Tibial artery (tissue), 4 donors: Measurements from ENCODE around the gene NPAS3.

Source experiments
- DNase-seq, 2 donors: peaks; one replicate each; pipeline ENCODE4 v3.0.0-alpha.2; 2019
- H3K27ac ChIP-seq, 2 donors: fragments of 200-600 bp; sonication (generic) in 1 of 2; 1 replicate in 1 of 2; 2 replicates in 1 of 2; pipeline ENCODE4 v1.5.1; 2018 to 2019; ENCODE audit warnings: mild to moderate bottlenecking in 1 of 2
- H3K27me3 ChIP-seq, 2 donors: fragments of 200-600 bp; sonication (generic) in 1 of 2; one replicate each; pipeline versions ENCODE4 v1.5.1 to v1.6.0; 2016 to 2019
- H3K36me3 ChIP-seq, 3 donors: fragments of 200-600 bp; sonication (generic) in 2 of 3; one replicate each; pipeline ENCODE4 v1.5.1; 2016 to 2019; ENCODE audit warnings: mild to moderate bottlenecking in 2 of 3
- H3K4me1 ChIP-seq, 4 donors: fragments of 200-600 bp; sonication (generic) in 2 of 4; 1 replicate in 3 of 4; 2 replicates in 1 of 4; pipeline ENCODE4 v1.5.1; 2016 to 2019
- H3K4me3 ChIP-seq, 2 donors: fragments of 200-600 bp; sonication (generic) in 1 of 2; 1 replicate in 1 of 2; 2 replicates in 1 of 2; pipeline ENCODE4 v1.5.1; 2018 to 2019; ENCODE audit warnings: mild to moderate bottlenecking in 2 of 2
- H3K9me3 ChIP-seq, 3 donors: fragments of 200-600 bp; sonication (generic) in 1 of 3; one replicate each; pipeline ENCODE4 v1.5.1; 2016 to 2019
- intact Hi-C: fragments of 100-400 bp; cut with DNase I; formaldehyde crosslinking; loops from one replicate; pipeline ENCODE4 v1.15.0; 2023; ENCODE audit warnings: low total_unique reads
- TF ChIP-seq, protein P1 (sequence below), 2 experiments: fragments of 200-600 bp in 1 of 2; fragments of 450-650 bp in 1 of 2; IDR thresholded peaks; one replicate each; pipeline ENCODE4 v1.5.1; 2017 to 2019; ENCODE audit warnings: antibody characterized with exemption in 2 of 2, mild to moderate bottlenecking in 1 of 2, moderate library complexity in 1 of 2

The NPAS3 gene

DNA sequence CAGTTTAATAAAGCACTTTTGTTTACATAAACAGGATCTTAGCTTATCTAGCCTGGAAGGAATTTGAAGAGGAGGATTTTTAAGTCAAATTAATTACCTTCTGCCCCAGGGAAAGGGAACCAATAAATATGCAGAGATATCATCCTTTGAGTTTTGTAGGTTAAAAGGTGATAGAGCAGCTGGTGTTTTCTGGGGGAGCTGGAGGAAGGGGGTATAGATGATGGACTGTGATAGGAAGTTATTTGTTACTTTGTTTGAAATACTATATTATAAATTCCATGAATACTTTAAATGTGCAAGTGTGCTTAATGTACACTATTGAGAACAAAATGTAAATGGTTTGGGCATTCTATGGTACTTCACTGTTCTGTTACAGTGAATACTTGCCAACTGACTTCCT lies 55.2 kb downstream of the NPAS3 start:
- Histone ChIP-seq H3K27ac (no peak overlapping the region), H3K27me3 (no peaks in the 10 kb centered on the region), H3K4me3 (no peak overlapping the region), H3K4me1 (no peaks in the 10 kb centered on the region), H3K36me3 (no peaks in the 10 kb centered on the region), H3K9me3 (no peaks in the 10 kb centered on the region)
- TF ChIP-seq, protein P1, sequence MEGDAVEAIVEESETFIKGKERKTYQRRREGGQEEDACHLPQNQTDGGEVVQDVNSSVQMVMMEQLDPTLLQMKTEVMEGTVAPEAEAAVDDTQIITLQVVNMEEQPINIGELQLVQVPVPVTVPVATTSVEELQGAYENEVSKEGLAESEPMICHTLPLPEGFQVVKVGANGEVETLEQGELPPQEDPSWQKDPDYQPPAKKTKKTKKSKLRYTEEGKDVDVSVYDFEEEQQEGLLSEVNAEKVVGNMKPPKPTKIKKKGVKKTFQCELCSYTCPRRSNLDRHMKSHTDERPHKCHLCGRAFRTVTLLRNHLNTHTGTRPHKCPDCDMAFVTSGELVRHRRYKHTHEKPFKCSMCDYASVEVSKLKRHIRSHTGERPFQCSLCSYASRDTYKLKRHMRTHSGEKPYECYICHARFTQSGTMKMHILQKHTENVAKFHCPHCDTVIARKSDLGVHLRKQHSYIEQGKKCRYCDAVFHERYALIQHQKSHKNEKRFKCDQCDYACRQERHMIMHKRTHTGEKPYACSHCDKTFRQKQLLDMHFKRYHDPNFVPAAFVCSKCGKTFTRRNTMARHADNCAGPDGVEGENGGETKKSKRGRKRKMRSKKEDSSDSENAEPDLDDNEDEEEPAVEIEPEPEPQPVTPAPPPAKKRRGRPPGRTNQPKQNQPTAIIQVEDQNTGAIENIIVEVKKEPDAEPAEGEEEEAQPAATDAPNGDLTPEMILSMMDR (IDR thresholded peaks at IDR 0.05), result no peak
- DNase-seq, result no peak
- intact Hi-C loops, result no loop called here

DNA sequence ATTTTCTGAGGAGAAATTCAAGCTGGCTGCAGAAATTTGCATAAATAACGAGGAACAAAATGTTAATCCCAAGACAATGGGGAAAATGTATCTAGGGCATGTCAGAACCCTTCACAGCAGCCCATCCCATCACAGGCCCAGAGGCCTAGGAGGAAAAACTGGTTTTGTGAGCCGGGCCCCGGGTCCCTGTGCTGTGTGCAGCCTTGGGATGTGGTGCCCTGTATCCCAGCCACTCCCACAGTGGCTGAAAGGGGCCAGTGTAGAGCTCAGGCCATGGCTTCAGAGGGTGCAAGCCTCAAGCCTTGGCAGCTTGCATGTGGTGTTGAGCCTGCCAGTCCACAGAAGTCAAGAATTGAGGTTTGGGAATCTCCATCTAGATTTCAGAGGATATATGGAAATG lies 57.7 kb downstream of the NPAS3 start:
- Histone ChIP-seq H3K4me3 (no peak overlapping the region), H3K9me3 (no peaks in the 10 kb centered on the region), H3K27me3 (no peaks in the 10 kb centered on the region), H3K36me3 (no peaks in the 10 kb centered on the region), H3K4me1 (no peaks in the 10 kb centered on the region), H3K27ac (no peak overlapping the region)
- TF ChIP-seq, protein P1 (IDR thresholded peaks at IDR 0.05), result no peak
- DNase-seq, result no peak
- intact Hi-C loops, result no loop called here

DNA sequence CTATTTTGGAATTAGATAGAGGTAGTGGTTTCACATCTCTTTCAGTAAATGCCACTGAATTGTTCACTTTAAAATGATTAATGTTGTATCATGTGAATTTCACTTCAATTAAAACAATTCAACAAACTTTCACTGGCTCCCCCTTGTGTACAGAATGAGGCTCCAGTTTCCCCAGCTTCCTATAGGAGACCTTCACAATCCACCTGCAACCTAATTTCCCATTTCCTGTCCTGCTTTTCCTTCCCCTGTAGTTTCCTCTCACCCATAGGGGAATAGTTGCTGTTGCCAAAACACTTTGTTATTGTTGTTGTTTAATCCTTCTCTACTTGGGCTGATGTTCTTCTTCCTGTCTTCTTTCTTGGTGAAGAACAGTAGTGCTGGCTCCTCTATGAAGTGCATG lies 59.8 kb downstream of the NPAS3 start:
- Histone ChIP-seq H3K27me3 (no peaks in the 10 kb centered on the region), H3K9me3 (no peaks in the 10 kb centered on the region), H3K4me3 (no peak overlapping the region), H3K4me1 (no peaks in the 10 kb centered on the region), H3K27ac (no peak overlapping the region), H3K36me3 (no peaks in the 10 kb centered on the region)
- TF ChIP-seq, protein P1 (IDR thresholded peaks at IDR 0.05), result peak; percentile 35 to 40
- intact Hi-C loops, result no loop called here
- DNase-seq, result no peak

DNA sequence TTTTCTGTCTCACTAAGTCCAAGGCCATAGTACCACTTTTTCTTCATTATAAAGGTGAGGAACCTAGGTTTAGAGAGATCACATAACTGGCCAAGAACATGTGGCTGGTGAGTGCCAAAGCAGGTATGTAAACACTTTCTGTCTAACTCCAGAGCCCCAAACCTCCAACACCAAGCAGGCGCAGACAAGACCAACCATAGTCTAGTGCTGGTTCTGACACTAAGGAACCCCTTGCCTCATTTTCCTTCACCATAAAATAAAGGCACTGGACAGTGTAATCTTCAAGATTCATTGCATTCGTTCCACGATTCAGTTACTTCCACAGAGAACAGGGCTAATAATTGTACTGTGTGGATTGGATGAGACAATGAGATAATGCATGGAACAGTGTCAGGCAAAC lies 71.0 kb downstream of the NPAS3 start:
- H3K4me3 ChIP-seq, result no peak overlapping the region
- intact Hi-C loops, result loop anchor here (10.0 kb wide), 1 partner anchor 435 kb away; no protein-coding TSS in a partner anchor
- TF ChIP-seq, protein P1 (IDR thresholded peaks at IDR 0.05), result no peak
- no peak overlapping the region for H3K27ac ChIP-seq
- DNase-seq, result no peak
- H3K4me1 ChIP-seq, result no peaks in the 10 kb centered on the region
- no peaks in the 10 kb centered on the region for H3K9me3 ChIP-seq
- H3K27me3 ChIP-seq, result no peaks in the 10 kb centered on the region
- H3K36me3 ChIP-seq, result no peaks in the 10 kb centered on the region

DNA sequence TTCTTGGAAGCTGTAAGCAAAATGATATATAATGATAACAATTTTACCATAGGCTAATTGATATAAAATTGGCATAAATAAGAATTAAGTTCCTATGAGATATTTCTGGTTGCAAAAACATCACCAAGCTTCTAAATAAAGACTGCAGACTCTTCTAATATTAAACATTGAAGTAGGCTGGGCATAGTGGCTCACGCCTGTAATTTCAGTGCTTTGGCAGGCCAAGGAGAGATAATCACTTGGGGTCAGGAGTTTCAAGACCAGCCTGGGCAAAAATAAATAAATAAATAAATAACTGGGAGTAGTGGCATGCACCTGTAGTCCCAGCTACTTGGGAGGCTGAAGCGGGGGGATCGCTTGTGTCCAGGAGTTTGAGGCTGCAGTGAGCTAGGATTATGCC lies 71.8 kb downstream of the NPAS3 start:
- no peaks in the 10 kb centered on the region for H3K9me3 ChIP-seq
- intact Hi-C loops, result no loop called here
- no peak for DNase-seq
- TF ChIP-seq, protein P1 (IDR thresholded peaks at IDR 0.05), result no peak
- H3K4me1 ChIP-seq, result no peaks in the 10 kb centered on the region
- H3K4me3 ChIP-seq, result no peak overlapping the region
- no peaks in the 10 kb centered on the region for H3K27me3 ChIP-seq
- H3K27ac ChIP-seq, result no peak overlapping the region
- no peaks in the 10 kb centered on the region for H3K36me3 ChIP-seq

DNA sequence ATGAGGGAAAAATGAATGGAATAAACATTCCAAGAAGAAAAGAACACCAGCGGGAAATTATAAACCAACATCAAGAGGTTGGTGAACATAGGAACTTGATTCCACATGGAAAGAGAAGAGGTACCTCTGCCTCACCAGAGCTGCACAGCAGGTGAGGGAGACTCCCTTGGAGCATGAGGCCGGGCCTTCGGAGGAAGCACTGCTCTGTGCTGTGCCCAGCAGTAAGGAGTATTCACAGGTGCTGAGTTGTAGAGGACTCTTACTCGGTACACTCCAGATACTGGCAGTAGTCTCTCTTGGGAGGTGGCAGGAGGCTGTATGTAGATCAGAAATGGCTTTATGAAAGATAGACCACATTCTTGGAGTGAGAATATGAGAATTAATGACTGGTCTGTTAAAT lies 76.0 kb downstream of the NPAS3 start:
- intact Hi-C loops, result no loop called here
- TF ChIP-seq, protein P1 (IDR thresholded peaks at IDR 0.05), result no peak
- Histone ChIP-seq H3K27ac (no peak overlapping the region), H3K4me1 (no peaks in the 10 kb centered on the region), H3K36me3 (no peaks in the 10 kb centered on the region), H3K27me3 (no peaks in the 10 kb centered on the region), H3K9me3 (no peaks in the 10 kb centered on the region), H3K4me3 (no peak overlapping the region)
- DNase-seq, result no peak
